Natural killer cell (primary cell): Measurements from ENCODE around the gene LTV1. TPM values are rescaled to one million over a fixed set of nuclear protein-coding genes. Genes with fewer than 3 reads are reported as not detected.

ENCODE experiments used
- ATAC-seq, 3 donors: fragments of 150-1000 bp in 2 of 3; fragments of 200-7000 bp in 1 of 3; cut with Tn5 transposase; 1 replicate in 1 of 3; 2 replicates in 2 of 3; pipeline ENCODE4 v1.10.0; 2021; ENCODE audit warnings: mild to moderate bottlenecking in 2 of 3, moderate library complexity in 2 of 3
- DNase-seq, 2 donors: peaks; one replicate each; pipeline versions ENCODE4 v3.0.0 to v3.0.0-alpha.2; 2013 to 2021; ENCODE audit warnings: mixed read lengths in 1 of 2
- H3K27ac ChIP-seq: one replicate; pipeline ENCODE4 v1.5.1; 2013; ENCODE audit warnings: mild to moderate bottlenecking, low read length
- H3K27me3 ChIP-seq: one replicate; pipeline ENCODE4 v1.6.1; 2013; ENCODE audit warnings: low read length; ENCODE audit not compliant: control insufficient read depth, insufficient read depth
- H3K36me3 ChIP-seq: one replicate; pipeline ENCODE4 v1.6.1; 2013; ENCODE audit warnings: low read length; ENCODE audit not compliant: control insufficient read depth, insufficient read depth
- H3K4me1 ChIP-seq: one replicate; pipeline ENCODE4 v1.6.1; 2013; ENCODE audit warnings: low read length; ENCODE audit not compliant: control insufficient read depth, insufficient read depth
- H3K4me3 ChIP-seq: one replicate; pipeline ENCODE4 v1.5.1; 2013; ENCODE audit warnings: low read length
- H3K9me3 ChIP-seq: one replicate; pipeline ENCODE4 v1.6.1; 2013; ENCODE audit warnings: low read length; ENCODE audit not compliant: control insufficient read depth, insufficient read depth
- H3K27ac Mint-ChIP-seq, 2 donors: one replicate each; pipeline ENCODE4 v1.8.0; 2022; ENCODE audit warnings: mild to moderate bottlenecking in 2 of 2, mixed read lengths in 2 of 2, moderate library complexity in 1 of 2
- H3K27me3 Mint-ChIP-seq, 2 donors: one replicate each; pipeline ENCODE4 v1.8.0; 2022; ENCODE audit warnings: low read depth in 2 of 2, mixed read lengths in 2 of 2
- H3K36me3 Mint-ChIP-seq: one replicate; pipeline ENCODE4 v1.8.0; 2022; ENCODE audit warnings: mixed read lengths
- H3K4me1 Mint-ChIP-seq, 2 donors: one replicate each; pipeline ENCODE4 v1.8.0; 2022; ENCODE audit warnings: mixed read lengths in 2 of 2
- H3K4me3 Mint-ChIP-seq: one replicate; pipeline ENCODE4 v1.8.0; 2022; ENCODE audit warnings: mild to moderate bottlenecking, moderate library complexity, mixed read lengths
- H3K9me3 Mint-ChIP-seq, 2 donors: one replicate each; pipeline ENCODE4 v1.8.0; 2022; ENCODE audit warnings: mixed read lengths in 2 of 2
- CTCF ChIP-seq: fragments of 200-600 bp; IDR thresholded peaks from one replicate; pipeline ENCODE4 v1.8.0; 2022; ENCODE audit warnings: antibody characterized with exemption
- WGBS: methylation state at CpG from one replicate; pipeline ENCODE4 v1.1.7; 2013; ENCODE audit warnings: missing lambda C conversion rate; ENCODE audit not compliant: insufficient coverage; 5-methylcytosine and 5-hydroxymethylcytosine counted together
- intact Hi-C: fragments of 100-400 bp; cut with micrococcal nuclease; formaldehyde crosslinking; loops from one replicate; pipeline ENCODE4 v1.14.2; 2022
- total RNA-seq, 4 donors: library from RNA; stranded (reverse); fragments of 120-200 nt in 1 of 4; gene quantifications; one replicate each; pipeline versions ENCODE4 v1.2.3 to v1.2.4, GENCODE V29; 2013 to 2022

Gene LTV1
- total RNA-seq, 3 donors from 2014 or later (not counting 1 experiment from before 2014, with no cell fraction given) = 21.7 to 24.7 (median 21.7) TPM

DNA sequence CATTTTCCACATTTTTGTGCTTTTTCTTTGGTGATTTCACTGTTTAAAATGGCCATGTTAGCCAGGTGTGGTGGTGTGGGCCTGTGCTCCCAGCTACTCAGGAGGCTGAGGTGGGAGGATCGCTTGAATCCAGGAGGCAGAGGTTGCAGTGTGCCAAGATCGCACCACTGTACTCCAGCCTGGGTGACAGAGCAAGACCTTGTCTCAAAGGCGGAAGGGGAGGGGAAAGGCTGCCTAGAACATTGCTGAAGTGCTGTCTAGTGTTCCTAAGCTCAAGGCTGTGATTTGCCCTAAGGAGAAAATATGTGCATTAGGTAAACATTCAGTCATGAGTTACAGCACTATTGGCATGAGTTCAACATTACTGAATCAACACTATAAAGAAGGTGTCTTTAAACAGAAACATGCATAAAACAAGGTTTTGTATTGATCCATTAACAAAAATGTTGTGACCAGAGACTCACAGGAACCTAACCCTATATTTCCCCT is 35.2 kb downstream of the LTV1 start:
- Mint-ChIP-seq H3K4me1 (peaks cover 4% of the 10 kb centered on the region in 2 donors), H3K4me3 (no peak overlapping the region), H3K9me3 (no peaks in the 10 kb centered on the region), H3K27ac (no peak overlapping the region), H3K27me3 (no peaks in the 10 kb centered on the region), H3K36me3 (peaks cover 8% of the 10 kb centered on the region)
- DNase-seq (no peak), ATAC-seq (no peak)
- intact Hi-C loops = no loop called here
- WGBS = 95% methylated on average over 3 of the region's 3 CpGs
- no peaks in the 10 kb centered on the region for H3K27me3 ChIP-seq
- no peaks in the 10 kb centered on the region for H3K4me1 ChIP-seq
- no peak overlapping the region for H3K27ac ChIP-seq
- H3K4me3 ChIP-seq = no peak overlapping the region
- TF ChIP-seq CTCF = no peak
- no peaks in the 10 kb centered on the region for H3K36me3 ChIP-seq
- no peaks in the 10 kb centered on the region for H3K9me3 ChIP-seq

DNA sequence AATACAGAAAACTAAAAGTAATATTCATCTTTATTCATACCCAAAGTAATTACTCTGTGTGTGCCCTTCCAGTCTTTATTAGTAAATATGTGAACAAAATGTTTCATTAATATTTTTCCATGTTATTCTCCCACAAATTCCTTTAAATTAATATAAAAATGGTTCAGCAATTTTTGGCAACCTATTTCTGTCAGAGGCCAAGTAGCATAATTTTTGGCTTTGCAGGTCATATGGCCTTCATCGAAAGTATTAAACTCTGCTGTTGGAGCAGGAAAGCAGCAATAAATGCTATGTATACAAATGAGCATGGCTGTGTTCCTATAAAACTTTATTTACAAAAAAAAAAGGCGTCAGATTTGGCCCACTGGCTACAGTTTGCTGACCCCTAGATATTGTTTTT is 37.3 kb downstream of the LTV1 start:
- 93% methylated on average over 1 of the region's 2 CpGs for WGBS
- H3K4me3 ChIP-seq = no peak overlapping the region
- H3K36me3 Mint-ChIP-seq = peaks cover 3% of the 10 kb centered on the region

GRCh38 chr6:143882401-143882930 is 39.3 kb downstream of the LTV1 start:
- Histone ChIP-seq H3K9me3 (no peaks in the 10 kb centered on the region), H3K27ac (no peak overlapping the region), H3K36me3 (no peaks in the 10 kb centered on the region), H3K4me3 (no peak overlapping the region), H3K27me3 (no peaks in the 10 kb centered on the region), H3K4me1 (no peaks in the 10 kb centered on the region)
- TF ChIP-seq CTCF = no peak
- Mint-ChIP-seq H3K27me3 (no peaks in the 10 kb centered on the region), H3K9me3 (no peaks in the 10 kb centered on the region), H3K4me3 (no peak overlapping the region), H3K27ac (no peak overlapping the region), H3K4me1 (no peaks in the 10 kb centered on the region), H3K36me3 (no peaks in the 10 kb centered on the region)
- ATAC-seq (no peak), DNase-seq (no peak)
- WGBS = 91% methylated on average over 2 of the region's 2 CpGs
- intact Hi-C loops = no loop called here

More for the DNA sequence above, 37.3 kb downstream of the LTV1 start:
- H3K27me3 Mint-ChIP-seq = no peaks in the 10 kb centered on the region
- Histone ChIP-seq H3K27me3 (no peaks in the 10 kb centered on the region), H3K4me1 (no peaks in the 10 kb centered on the region), H3K9me3 (no peaks in the 10 kb centered on the region), H3K36me3 (no peaks in the 10 kb centered on the region), H3K27ac (no peak overlapping the region)
- H3K4me1 Mint-ChIP-seq = no peaks in the 10 kb centered on the region
- DNase-seq = no peak
- no peak for TF ChIP-seq CTCF
- H3K27ac Mint-ChIP-seq = no peak overlapping the region
- ATAC-seq = no peak
- intact Hi-C loops = no loop called here
- no peak overlapping the region for H3K4me3 Mint-ChIP-seq
- no peaks in the 10 kb centered on the region for H3K9me3 Mint-ChIP-seq
